Fibroblast of peridontal ligament (primary cell): ENCODE measurements around the gene AP1S3.
A peak's percentile ranks its signal among the peaks of the same experiment; 100 is the strongest.
"Not testable (repeated sequence)": the region's sequence is repeated elsewhere in the genome, so short reads cannot be mapped to it uniquely, and the experiment has no call there.

ENCODE experiments used
- DNase-seq: peaks from one replicate; pipeline ENCODE4 v3.0.0-alpha.2; 2010; ENCODE audit errors: extremely low read depth

AP1S3 gene

GRCh38 chr2:223853425-223853837 lies 16.0 kb upstream of the AP1S3 start:
- DNase-seq = no peak

- DNase-seq = no peak
Measured at GRCh38 chr2:223852281-223852795, 15.0 kb upstream of the AP1S3 start.

- DNase-seq = no peak
Measured at GRCh38 chr2:223847410-223847809, 10.0 kb upstream of the AP1S3 start.

- peak; percentile 88 for DNase-seq
Measured at GRCh38 chr2:223846515-223846914, 9.1 kb upstream of the AP1S3 start.

GRCh38 chr2:223841436-223842190 lies 4.2 kb upstream of the AP1S3 start:
- DNase-seq = no peak

GRCh38 chr2:223835701-223836532 lies 1.5 kb downstream of the AP1S3 start:
- no peak for DNase-seq

GRCh38 chr2:223834431-223834830 lies 3.0 kb downstream of the AP1S3 start:
- no peak for DNase-seq

GRCh38 chr2:223832241-223832903 lies 5.0 kb downstream of the AP1S3 start:
- no peak for DNase-seq

GRCh38 chr2:223829128-223829527 lies 8.3 kb downstream of the AP1S3 start:
- no peak for DNase-seq

GRCh38 chr2:223828314-223828713 lies 9.1 kb downstream of the AP1S3 start:
- no peak for DNase-seq

GRCh38 chr2:223826995-223827394 lies 10.4 kb downstream of the AP1S3 start:
- DNase-seq = no peak

- DNase-seq = no peak
Measured at GRCh38 chr2:223824301-223824700, 13.1 kb downstream of the AP1S3 start.

- no peak for DNase-seq
Measured at GRCh38 chr2:223822818-223823217, 14.6 kb downstream of the AP1S3 start.

- no peak for DNase-seq
Measured at GRCh38 chr2:223820549-223820948, 16.8 kb downstream of the AP1S3 start.

- no peak for DNase-seq
Measured at GRCh38 chr2:223819891-223820290, 17.5 kb downstream of the AP1S3 start.

- no peak for DNase-seq
Measured at GRCh38 chr2:223815884-223816570, 21.4 kb downstream of the AP1S3 start.

- DNase-seq = peak; percentile 92
Measured at GRCh38 chr2:223815186-223815883, 22.0 kb downstream of the AP1S3 start.

- DNase-seq = not testable (repeated sequence)
Measured at GRCh38 chr2:223814764-223815163, 22.6 kb downstream of the AP1S3 start.

GRCh38 chr2:223813329-223813728 lies 24.1 kb downstream of the AP1S3 start:
- DNase-seq = no peak

- DNase-seq = peak; percentile 96
Measured at GRCh38 chr2:223811757-223812156, 25.6 kb downstream of the AP1S3 start.

GRCh38 chr2:223805008-223805407 lies 32.4 kb downstream of the AP1S3 start:
- DNase-seq = no peak
